NCI-H1694 treated with DMSO at 0.1 percent for 48 hours (cell line): ENCODE measurements around the gene NFASC.

Experiments
- DNase-seq: peaks from one replicate; lab custom pipeline; 2025; lab: John Stamatoyannopoulos, UW

Gene NFASC

GRCh38 chr1:205062895-205063294, 192.2 kb downstream of the NFASC start:
- no peak for DNase-seq

- DNase-seq: no peak
These were observed 193.6 kb downstream of the NFASC start for GRCh38 chr1:205064301-205064700.

GRCh38 chr1:205064741-205065316, 194.2 kb downstream of the NFASC start:
- no peak for DNase-seq

GRCh38 chr1:205065666-205066065, 195.0 kb downstream of the NFASC start:
- no peak for DNase-seq

- DNase-seq: no peak
These were observed 195.6 kb downstream of the NFASC start for GRCh38 chr1:205066141-205066818.

GRCh38 chr1:205067031-205067430, 196.4 kb downstream of the NFASC start:
- DNase-seq: no peak

GRCh38 chr1:205068001-205068400, 197.3 kb downstream of the NFASC start:
- no peak for DNase-seq

- DNase-seq: no peak
These were observed 197.9 kb downstream of the NFASC start for GRCh38 chr1:205068457-205069040.

GRCh38 chr1:205069371-205070125, 198.9 kb downstream of the NFASC start:
- no peak for DNase-seq

GRCh38 chr1:205071028-205071409, 200.4 kb downstream of the NFASC start:
- DNase-seq: no peak

- no peak for DNase-seq
These were observed 201.1 kb downstream of the NFASC start for GRCh38 chr1:205071801-205072200.

GRCh38 chr1:205072286-205072685, 201.6 kb downstream of the NFASC start:
- no peak for DNase-seq
